ENCODE measurements around the gene RPTOR.

The RPTOR gene

DNA sequence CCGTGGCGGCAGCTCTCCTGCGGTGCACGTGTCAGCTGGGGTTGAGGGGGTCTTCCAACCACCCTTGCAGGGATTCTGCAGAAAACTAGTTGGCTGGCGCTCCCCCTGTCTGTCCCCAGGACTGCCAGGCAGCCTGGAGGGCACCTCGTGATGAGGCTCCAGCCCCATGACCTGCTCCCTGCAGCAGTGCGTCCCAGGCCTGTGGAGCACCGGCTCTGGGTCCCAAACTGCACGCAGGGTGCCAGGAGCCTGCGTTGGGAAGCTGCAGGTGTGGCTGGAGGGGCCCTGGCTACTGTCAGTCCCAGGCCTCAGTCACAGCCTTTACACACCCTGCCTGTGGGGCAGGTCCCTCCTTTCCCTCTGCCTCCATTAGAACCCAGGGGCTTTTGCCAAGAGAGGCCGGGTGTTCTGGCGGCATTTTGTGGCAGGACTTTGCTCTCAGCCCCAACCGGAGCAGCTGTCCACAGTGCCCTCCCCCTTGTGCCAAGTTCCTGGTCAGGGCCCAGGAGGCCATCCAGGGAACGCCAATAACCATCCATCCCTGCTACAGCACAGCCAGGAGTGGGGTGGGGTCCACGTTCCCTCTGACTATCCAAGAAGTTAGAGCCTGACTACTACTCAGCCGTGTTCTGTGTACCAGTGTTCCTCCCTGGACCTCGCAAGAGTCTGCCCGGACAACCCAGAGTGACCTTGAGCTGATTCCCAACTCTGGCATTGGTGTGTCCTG lies 456.2 kb downstream of the RPTOR start:
- DNase-seq (ENCODE audit: low read depth) = no peak

DNA sequence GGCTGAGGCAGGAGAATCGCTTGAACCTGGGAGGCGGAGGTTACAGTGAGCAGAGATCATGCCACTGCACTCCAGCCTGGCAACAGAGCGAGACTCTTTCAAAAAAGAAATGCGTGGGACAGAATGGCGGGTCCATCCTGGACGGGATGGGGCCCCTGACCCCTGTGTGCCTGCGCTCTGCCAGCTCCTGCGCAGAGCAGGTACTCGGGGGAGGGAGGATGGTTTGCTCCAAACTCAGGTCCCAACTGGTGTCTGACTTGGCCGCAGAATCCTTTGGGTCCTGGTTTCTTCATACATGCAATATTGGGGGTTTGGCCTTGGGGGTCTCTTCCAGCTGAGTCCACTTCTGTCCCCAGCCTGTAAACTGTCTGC lies 457.4 kb downstream of the RPTOR start:
- DNase-seq (ENCODE audit: low read depth) = no peak

GRCh38 chr17:81002409-81003361 lies 458.0 kb downstream of the RPTOR start:
- DNase-seq (ENCODE audit: low read depth) = no peak

DNA sequence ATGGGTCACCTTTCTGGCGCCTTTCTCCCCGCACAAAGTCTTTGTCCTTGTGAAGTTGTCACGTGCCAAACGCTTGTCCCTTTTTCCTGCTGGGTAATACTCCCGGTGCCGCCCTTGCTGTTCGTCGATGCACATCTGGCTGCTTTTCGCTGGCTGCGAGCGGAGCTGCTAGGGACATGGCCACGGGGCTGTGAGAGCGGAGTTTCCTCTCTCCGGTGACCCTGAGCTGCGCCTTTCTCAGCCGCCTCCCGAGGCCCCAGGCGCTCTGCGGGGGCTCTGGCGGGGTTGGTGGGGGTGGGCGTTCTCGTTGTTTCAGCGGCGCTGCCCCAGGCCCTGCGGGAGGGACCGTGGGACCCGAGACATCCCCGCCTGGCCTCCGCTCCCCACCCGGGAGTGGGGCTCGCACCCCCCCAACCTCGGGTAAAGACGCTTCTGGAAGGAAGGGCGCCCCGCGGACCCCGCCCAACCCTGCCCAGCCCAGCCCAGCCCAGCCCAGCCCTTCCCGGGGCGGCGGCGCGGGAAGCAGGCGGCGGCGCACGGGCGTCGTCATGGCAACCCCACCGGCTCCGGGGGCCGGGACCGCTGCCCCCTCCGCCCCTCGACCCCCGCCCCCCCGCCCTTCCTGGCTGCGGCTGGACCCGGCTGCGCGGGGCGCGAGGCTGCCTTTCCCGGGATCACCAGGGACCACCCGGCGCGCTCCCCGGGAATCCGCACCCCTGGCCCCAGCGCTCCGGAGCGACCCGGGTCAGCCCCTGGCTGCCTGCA lies 459.3 kb downstream of the RPTOR start:
- DNase-seq (ENCODE audit: low read depth) = no peak

GRCh38 chr17:81006891-81007290 lies 462.3 kb downstream of the RPTOR start:
- no peak for DNase-seq (ENCODE audit: low read depth)

DNA sequence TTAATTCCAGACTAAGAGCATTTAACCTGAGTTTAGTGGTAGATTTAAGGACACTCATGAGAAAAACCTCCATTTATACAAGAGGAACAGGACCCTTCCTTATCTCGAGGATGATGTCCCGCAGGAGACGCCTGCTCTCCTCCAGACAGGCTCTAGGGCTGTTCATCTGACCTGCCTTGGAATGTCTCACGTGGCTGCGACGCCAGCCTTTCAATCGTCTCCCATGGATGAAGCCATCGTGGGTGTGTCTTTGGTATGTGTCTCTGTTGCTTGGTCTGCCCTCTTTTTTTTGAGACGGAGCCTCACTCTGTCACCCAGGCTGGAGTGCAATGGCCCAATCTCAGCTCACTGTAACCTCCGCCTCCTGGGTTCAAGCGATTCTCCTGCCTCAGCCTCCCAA lies 463.5 kb downstream of the RPTOR start:
- no peak for DNase-seq (ENCODE audit: low read depth)

DNA sequence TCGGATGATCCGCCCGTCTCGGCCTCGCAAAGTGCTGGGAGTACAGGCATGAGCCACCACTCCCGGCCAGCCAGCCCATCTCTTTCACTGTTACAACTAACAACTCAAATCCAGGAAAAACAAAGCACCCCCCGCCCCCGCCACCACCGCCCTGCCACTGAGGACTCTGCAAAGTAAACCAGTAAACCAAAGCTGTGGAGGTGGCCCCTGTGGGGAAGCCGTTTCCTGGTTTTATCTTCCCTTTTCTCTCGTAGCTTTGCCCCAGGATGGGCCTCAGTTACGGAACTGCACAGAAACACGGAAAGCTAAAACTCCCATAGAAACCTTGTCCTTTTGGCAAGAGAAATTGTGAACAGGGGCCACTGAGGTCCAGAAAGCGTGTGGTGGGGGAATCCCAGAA lies 464.5 kb downstream of the RPTOR start:
- no peak for DNase-seq (ENCODE audit: low read depth)

DNA sequence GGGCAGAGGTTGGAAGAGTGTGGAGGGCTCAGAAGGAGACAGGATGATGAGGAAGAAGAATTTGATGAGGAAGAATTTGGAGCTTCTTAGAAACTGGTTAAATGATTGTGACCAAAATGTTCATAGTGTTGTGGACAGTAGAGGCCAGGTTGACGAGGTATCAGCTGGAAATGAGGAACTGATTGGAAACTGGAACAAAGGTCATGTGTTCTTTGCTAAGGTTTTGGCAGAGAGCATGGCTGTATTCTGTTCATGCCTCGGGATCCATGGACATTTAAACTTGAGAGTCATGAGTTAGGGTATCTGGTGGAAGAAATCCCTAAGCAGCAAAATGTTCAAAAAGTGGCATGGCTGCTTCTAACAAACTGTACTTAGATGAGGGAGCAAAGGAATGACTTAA lies 466.3 kb downstream of the RPTOR start:
- DNase-seq (ENCODE audit: low read depth) = no peak

DNA sequence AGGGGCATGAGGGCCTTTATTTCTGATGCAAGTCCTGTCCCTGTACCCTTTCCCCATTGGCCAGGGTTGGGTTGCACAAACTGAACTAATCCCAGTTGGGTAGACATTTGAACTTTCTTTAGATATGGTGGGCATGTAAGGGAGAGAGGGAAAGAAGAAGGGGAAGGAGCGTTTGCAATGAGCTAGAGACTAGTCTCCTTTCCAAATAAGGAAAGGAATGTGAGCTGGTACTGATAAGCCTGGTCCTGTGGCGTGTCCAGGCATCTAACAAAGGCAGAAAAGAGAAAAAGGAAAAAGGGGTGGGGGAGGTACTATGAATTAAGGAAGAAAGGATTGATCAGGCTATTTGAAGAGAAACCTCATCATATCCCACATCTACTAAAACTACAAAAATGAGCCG lies 467.3 kb downstream of the RPTOR start:
- DNase-seq (ENCODE audit: low read depth) = no peak

- no peak for DNase-seq (ENCODE audit: low read depth)
Measured at GRCh38 chr17:81012574-81013447, 468.2 kb downstream of the RPTOR start.

DNA sequence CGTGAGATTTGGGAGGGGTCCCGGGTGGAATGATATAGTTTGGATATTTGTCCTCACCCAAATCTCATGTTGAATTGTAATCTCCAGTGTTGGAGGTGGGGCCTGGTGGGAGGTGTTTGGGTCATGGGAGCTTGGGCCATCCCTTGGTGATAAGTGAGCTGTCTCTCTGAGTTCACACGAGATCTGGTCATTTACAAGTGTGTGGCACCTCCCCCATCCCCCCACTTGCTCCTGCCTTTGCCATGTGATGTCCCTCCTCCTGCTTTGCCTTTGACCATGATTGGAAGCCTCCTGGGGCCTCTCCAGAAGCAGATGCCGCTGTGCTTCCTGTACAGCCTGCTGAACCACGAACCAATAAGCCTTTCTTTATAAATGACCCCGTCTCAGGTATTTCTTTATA lies 469.0 kb downstream of the RPTOR start:
- DNase-seq (ENCODE audit: low read depth) = no peak

GRCh38 chr17:81015136-81015535 lies 470.5 kb downstream of the RPTOR start:
- DNase-seq (ENCODE audit: low read depth) = no peak

Data from stimulated activated CD8-positive, alpha-beta memory T cell treated with anti-CD3 and anti-CD28 coated beads, Interleukin-4, amount 100 ng/mL, for 24 hours (primary cell).